Measurements from ENCODE around the gene MAP1LC3B2. TPM values are rescaled to one million over a fixed set of nuclear protein-coding genes. Genes with fewer than 3 reads are reported as not detected.

MAP1LC3B2 gene
- total RNA-seq, 1 experiment from 2014 or later, result 1.9 TPM

DNA sequence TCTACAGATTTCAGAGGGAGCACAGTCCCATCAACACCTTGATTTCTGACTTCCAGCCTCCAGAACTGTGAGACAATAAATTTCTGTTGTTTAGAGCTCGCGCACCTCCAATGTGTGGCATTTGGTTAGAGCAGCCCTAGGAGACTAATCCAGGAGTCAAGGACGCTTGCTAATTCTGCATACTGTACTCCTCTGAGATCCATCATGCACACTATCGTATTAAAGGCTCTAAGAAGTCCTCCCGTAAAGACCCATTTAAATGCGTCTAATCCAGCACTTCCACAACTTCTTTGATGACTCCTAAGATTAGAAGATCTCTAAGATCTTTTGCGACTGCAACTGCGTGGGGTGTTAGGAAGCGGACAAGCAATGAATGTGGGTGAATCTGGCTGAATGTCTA, 30.4 kb downstream of the MAP1LC3B2 start:
- POLR2A ChIA-PET, result interaction anchor here (0.7 kb wide), 1 partner anchor 134 kb away, joined by 8 read pairs; no protein-coding TSS in a partner anchor
- H3K9me3 ChIP-seq (ENCODE audit: control insufficient read depth, insufficient read depth, low read depth, low read length), result no peaks in the 10 kb centered on the region
- ATAC-seq (no peak), DNase-seq (ENCODE audit: low read depth, low spot score) (no peak)
- H3K27ac ChIP-seq (ENCODE audit: low read length), result peak overlapping the region; percentile 20; the same call in 1 of the 2 replicates
- TF ChIP-seq POLR2AphosphoS5 (IDR thresholded peaks at IDR 0.05; ENCODE audit: low read depth, low read length) (no peak), SIN3A (IDR thresholded peaks at IDR 0.05; ENCODE audit: borderline replicate concordance, insufficient read depth, low read depth, low read length) (no peak), TCF7L2 (IDR thresholded peaks at IDR 0.05; ENCODE audit: low read depth, low read length) (no peak)
- TF ChIP-seq, protein P1, sequence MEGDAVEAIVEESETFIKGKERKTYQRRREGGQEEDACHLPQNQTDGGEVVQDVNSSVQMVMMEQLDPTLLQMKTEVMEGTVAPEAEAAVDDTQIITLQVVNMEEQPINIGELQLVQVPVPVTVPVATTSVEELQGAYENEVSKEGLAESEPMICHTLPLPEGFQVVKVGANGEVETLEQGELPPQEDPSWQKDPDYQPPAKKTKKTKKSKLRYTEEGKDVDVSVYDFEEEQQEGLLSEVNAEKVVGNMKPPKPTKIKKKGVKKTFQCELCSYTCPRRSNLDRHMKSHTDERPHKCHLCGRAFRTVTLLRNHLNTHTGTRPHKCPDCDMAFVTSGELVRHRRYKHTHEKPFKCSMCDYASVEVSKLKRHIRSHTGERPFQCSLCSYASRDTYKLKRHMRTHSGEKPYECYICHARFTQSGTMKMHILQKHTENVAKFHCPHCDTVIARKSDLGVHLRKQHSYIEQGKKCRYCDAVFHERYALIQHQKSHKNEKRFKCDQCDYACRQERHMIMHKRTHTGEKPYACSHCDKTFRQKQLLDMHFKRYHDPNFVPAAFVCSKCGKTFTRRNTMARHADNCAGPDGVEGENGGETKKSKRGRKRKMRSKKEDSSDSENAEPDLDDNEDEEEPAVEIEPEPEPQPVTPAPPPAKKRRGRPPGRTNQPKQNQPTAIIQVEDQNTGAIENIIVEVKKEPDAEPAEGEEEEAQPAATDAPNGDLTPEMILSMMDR (IDR thresholded peaks at IDR 0.05), result no peak
- TF ChIP-seq, protein P2, sequence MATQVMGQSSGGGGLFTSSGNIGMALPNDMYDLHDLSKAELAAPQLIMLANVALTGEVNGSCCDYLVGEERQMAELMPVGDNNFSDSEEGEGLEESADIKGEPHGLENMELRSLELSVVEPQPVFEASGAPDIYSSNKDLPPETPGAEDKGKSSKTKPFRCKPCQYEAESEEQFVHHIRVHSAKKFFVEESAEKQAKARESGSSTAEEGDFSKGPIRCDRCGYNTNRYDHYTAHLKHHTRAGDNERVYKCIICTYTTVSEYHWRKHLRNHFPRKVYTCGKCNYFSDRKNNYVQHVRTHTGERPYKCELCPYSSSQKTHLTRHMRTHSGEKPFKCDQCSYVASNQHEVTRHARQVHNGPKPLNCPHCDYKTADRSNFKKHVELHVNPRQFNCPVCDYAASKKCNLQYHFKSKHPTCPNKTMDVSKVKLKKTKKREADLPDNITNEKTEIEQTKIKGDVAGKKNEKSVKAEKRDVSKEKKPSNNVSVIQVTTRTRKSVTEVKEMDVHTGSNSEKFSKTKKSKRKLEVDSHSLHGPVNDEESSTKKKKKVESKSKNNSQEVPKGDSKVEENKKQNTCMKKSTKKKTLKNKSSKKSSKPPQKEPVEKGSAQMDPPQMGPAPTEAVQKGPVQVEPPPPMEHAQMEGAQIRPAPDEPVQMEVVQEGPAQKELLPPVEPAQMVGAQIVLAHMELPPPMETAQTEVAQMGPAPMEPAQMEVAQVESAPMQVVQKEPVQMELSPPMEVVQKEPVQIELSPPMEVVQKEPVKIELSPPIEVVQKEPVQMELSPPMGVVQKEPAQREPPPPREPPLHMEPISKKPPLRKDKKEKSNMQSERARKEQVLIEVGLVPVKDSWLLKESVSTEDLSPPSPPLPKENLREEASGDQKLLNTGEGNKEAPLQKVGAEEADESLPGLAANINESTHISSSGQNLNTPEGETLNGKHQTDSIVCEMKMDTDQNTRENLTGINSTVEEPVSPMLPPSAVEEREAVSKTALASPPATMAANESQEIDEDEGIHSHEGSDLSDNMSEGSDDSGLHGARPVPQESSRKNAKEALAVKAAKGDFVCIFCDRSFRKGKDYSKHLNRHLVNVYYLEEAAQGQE (IDR thresholded peaks at IDR 0.05; ENCODE audit: insufficient read depth in 1 of 2, low read depth in 2 of 2, low read length in 1 of 2), result no peak
- H3K27me3 ChIP-seq (ENCODE audit: control insufficient read depth, insufficient read depth, low read length), result no peaks in the 10 kb centered on the region
- H3K36me3 ChIP-seq (ENCODE audit: control insufficient read depth, insufficient read depth, low read length), result no peaks in the 10 kb centered on the region
- peaks cover 11% of the 10 kb centered on the region for H3K4me1 ChIP-seq (ENCODE audit: control insufficient read depth, insufficient read depth, low read length)
- in situ Hi-C loops (cut with HindIII; ENCODE audit: low pct_unique_long_range_greater_than_20kb, low sequenced_read_pairs), result no loop called here
- CTCF ChIA-PET, result interaction anchor here (0.6 to 0.8 kb wide), 2 partner anchors 119 to 686 kb away, joined by 6 to 8 read pairs; no protein-coding TSS in a partner anchor
- no TSS peak for BruUV-seq (replicated peaks)
- no peak overlapping the region for H3K4me3 ChIP-seq (ENCODE audit: low read depth in 2 of 2, low read length in 2 of 2)
- intact Hi-C loops (cut with micrococcal nuclease; ENCODE audit: unreplicated experiment), result no loop called here

DNA sequence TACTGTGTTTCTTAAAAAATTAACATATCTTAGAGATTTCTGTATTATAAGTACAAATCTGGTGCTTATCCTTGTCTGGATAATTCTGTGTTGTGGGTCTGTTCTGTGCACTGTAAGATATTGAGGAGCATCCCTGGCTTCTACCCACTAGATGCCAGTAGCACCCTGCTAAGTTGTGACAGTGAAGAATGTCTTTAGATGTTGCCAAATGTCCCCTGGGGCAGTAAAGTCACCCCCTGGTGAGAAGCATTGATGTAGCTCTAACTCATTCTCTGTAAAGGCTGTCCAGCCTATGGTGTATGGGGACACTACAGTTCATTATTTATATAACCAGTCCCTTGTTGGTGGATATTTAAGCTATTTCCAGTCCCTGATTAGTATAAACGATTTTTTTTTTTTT, 31.4 kb downstream of the MAP1LC3B2 start:
- peaks cover 11% of the 10 kb centered on the region for H3K4me1 ChIP-seq (ENCODE audit: control insufficient read depth, insufficient read depth, low read length)
- intact Hi-C loops (cut with micrococcal nuclease; ENCODE audit: unreplicated experiment), result loop anchor here (10.0 kb wide), 1 partner anchor 136 kb away; no protein-coding TSS in a partner anchor
- no peak overlapping the region for H3K27ac ChIP-seq (ENCODE audit: low read length)
- DNase-seq (ENCODE audit: low read depth, low spot score), result no peak
- in situ Hi-C loops (cut with HindIII; ENCODE audit: low pct_unique_long_range_greater_than_20kb, low sequenced_read_pairs), result no loop called here
- H3K36me3 ChIP-seq (ENCODE audit: control insufficient read depth, insufficient read depth, low read length), result no peaks in the 10 kb centered on the region
- no peak overlapping the region for H3K4me3 ChIP-seq (ENCODE audit: low read depth in 2 of 2, low read length in 2 of 2)
- no peaks in the 10 kb centered on the region for H3K27me3 ChIP-seq (ENCODE audit: control insufficient read depth, insufficient read depth, low read length)
- ATAC-seq, result peak; percentile 74
- no peak for TF ChIP-seq POLR2AphosphoS5 (IDR thresholded peaks at IDR 0.05; ENCODE audit: low read depth, low read length)
- TF ChIP-seq, protein P2 (IDR thresholded peaks at IDR 0.05; ENCODE audit: insufficient read depth in 1 of 2, low read depth in 2 of 2, low read length in 1 of 2), result no peak
- no peak for TF ChIP-seq TCF7L2 (IDR thresholded peaks at IDR 0.05; ENCODE audit: low read depth, low read length)
- TF ChIP-seq, protein P1 (IDR thresholded peaks at IDR 0.05), result no peak
- TF ChIP-seq SIN3A (IDR thresholded peaks at IDR 0.05; ENCODE audit: borderline replicate concordance, insufficient read depth, low read depth, low read length), result no peak
- H3K9me3 ChIP-seq (ENCODE audit: control insufficient read depth, insufficient read depth, low read depth, low read length), result no peaks in the 10 kb centered on the region
- no TSS peak for BruUV-seq (replicated peaks)
- ChIA-PET POLR2A (no interaction called here), CTCF (no interaction called here)
